DOHH2 (cell line): ENCODE data around the gene SLC25A27.

Experiments used
- CTCF ChIP-seq: fragments of 200-600 bp; sonication (generic); IDR thresholded peaks from one replicate; pipeline ENCODE4 v1.5.1; 2014; ENCODE audit warnings: antibody characterized with exemption, mild to moderate bottlenecking, low read depth, low read length; ENCODE audit not compliant: poor library complexity, severe bottlenecking
- EZH2phosphoT487 ChIP-seq: fragments of 200-600 bp; sonication (generic); IDR thresholded peaks from 2 replicates; pipeline ENCODE4 v1.6.1; 2017; ENCODE audit warnings: borderline replicate concordance, mild to moderate bottlenecking, antibody characterized with exemption, low read length, moderate library complexity, mixed read lengths

DNA sequence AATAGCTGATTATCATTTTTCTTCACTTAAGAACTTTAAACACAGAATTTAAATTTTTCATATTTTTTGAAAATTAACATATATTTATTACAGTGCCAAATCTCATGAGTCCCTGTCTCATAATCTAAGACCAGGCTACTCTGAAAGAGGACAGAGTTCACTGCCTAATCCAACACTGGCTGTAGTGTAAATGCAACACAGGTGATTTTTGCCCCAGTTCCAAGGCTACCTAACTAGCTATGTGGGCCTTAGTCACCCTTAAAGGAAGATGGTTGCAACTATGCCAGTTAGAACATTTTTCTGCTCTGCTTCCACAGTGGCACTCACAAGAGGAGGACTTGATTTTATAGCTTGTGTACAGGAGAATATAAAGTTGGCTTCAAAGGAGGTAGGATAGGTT, 4.9 kb downstream of the SLC25A27 start:
- no peak for TF ChIP-seq CTCF
- no peak for TF ChIP-seq EZH2phosphoT487
